ENCODE results near the gene CELF4.

CELF4 gene

DNA sequence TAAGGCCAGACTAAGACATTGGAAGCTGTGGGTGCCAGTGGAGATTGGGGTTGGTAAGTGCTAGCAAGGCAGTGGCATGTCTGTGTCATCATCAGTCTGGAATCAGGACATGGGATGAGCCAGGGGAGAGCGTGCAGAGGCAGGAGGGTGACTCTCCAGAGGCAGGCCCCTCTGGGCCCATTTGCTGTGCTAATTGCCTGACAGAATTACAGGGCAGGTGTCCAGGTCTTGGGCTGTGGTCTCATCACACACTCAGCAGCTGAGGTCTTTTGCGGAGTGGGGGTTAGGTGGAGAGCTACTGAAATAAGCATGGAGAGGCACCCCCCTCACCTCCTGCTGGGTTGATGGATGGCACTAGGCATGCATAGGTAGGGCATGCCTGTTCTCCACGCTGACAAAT, 57.4 kb downstream of the CELF4 start:
- DNase-seq (ENCODE audit: low read depth in 1 of 2, low spot score in 1 of 2) = no peak
- TF ChIP-seq, protein P1, sequence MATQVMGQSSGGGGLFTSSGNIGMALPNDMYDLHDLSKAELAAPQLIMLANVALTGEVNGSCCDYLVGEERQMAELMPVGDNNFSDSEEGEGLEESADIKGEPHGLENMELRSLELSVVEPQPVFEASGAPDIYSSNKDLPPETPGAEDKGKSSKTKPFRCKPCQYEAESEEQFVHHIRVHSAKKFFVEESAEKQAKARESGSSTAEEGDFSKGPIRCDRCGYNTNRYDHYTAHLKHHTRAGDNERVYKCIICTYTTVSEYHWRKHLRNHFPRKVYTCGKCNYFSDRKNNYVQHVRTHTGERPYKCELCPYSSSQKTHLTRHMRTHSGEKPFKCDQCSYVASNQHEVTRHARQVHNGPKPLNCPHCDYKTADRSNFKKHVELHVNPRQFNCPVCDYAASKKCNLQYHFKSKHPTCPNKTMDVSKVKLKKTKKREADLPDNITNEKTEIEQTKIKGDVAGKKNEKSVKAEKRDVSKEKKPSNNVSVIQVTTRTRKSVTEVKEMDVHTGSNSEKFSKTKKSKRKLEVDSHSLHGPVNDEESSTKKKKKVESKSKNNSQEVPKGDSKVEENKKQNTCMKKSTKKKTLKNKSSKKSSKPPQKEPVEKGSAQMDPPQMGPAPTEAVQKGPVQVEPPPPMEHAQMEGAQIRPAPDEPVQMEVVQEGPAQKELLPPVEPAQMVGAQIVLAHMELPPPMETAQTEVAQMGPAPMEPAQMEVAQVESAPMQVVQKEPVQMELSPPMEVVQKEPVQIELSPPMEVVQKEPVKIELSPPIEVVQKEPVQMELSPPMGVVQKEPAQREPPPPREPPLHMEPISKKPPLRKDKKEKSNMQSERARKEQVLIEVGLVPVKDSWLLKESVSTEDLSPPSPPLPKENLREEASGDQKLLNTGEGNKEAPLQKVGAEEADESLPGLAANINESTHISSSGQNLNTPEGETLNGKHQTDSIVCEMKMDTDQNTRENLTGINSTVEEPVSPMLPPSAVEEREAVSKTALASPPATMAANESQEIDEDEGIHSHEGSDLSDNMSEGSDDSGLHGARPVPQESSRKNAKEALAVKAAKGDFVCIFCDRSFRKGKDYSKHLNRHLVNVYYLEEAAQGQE (IDR thresholded peaks at IDR 0.05; ENCODE audit: insufficient replicate concordance, low read depth) = no peak
- no peak for TF ChIP-seq GABPA (IDR thresholded peaks at IDR 0.05; ENCODE audit: low read depth)
- no peak for TF ChIP-seq SPI1 (IDR thresholded peaks at IDR 0.05; ENCODE audit: borderline replicate concordance, low read depth)
- TF ChIP-seq, protein P2, sequence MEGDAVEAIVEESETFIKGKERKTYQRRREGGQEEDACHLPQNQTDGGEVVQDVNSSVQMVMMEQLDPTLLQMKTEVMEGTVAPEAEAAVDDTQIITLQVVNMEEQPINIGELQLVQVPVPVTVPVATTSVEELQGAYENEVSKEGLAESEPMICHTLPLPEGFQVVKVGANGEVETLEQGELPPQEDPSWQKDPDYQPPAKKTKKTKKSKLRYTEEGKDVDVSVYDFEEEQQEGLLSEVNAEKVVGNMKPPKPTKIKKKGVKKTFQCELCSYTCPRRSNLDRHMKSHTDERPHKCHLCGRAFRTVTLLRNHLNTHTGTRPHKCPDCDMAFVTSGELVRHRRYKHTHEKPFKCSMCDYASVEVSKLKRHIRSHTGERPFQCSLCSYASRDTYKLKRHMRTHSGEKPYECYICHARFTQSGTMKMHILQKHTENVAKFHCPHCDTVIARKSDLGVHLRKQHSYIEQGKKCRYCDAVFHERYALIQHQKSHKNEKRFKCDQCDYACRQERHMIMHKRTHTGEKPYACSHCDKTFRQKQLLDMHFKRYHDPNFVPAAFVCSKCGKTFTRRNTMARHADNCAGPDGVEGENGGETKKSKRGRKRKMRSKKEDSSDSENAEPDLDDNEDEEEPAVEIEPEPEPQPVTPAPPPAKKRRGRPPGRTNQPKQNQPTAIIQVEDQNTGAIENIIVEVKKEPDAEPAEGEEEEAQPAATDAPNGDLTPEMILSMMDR (IDR thresholded peaks at IDR 0.05; ENCODE audit: insufficient read depth, low read length) = no peak
- TF ChIP-seq POLR2AphosphoS5 (IDR thresholded peaks at IDR 0.05; ENCODE audit: low read depth) = no peak

DNA sequence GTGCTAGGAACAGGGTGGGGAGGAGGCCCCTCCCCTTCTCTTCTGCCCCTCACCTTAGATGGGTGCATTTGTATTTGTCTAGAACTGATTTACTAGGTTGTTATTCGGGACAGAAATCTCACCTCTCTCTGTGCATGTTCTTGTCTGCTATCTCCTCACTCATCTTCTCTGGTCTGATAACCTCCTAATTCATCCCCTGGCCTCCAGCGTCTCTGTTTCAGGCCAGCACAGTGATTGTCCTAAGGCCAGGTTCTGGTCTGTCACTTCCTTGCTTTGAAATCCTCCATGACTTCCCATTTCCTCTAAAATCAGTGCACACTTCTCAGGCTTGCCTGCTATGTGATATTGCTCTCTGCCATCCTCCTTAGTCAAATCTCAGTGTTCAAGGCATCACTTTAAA, 58.4 kb downstream of the CELF4 start:
- TF ChIP-seq GABPA (IDR thresholded peaks at IDR 0.05; ENCODE audit: low read depth) = no peak
- TF ChIP-seq, protein P1 (IDR thresholded peaks at IDR 0.05; ENCODE audit: insufficient replicate concordance, low read depth) = no peak
- no peak overlapping the region for H3K27ac ChIP-seq (replicated peaks)
- no peak for DNase-seq (ENCODE audit: low read depth in 1 of 2, low spot score in 1 of 2)
- no peak overlapping the region for H3K4me3 ChIP-seq (replicated peaks; ENCODE audit: insufficient read depth, low read length)
- H3K27me3 ChIP-seq (ENCODE audit: insufficient read depth, poor library complexity, severe bottlenecking) = no peaks in the 10 kb centered on the region

More for the DNA sequence above, 57.4 kb downstream of the CELF4 start:
- Histone ChIP-seq H3K27ac (replicated peaks) (no peak overlapping the region), H3K4me3 (replicated peaks; ENCODE audit: insufficient read depth, low read length) (no peak overlapping the region), H3K27me3 (ENCODE audit: insufficient read depth, poor library complexity, severe bottlenecking) (no peaks in the 10 kb centered on the region)

DNA sequence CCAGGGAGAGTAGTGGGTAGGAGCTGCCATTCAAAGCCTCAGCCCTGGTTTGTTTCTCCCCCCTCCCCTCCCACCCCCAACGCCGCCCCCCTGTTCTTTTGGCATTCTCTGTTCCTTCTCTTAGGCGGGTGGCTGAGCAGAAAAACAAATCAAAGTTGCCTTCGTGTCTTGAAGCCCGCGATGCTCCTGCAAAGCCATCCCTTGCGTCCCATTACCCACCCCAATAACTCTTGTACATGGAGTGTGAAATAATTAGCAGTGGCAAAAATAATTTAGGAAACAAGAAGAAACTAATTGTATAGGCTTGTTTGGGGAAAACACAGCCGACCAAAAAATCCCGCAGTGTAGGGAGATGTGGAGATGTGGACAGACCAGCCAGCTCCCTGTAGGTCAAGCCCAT, 59.6 kb downstream of the CELF4 start:
- Histone ChIP-seq H3K4me3 (replicated peaks; ENCODE audit: insufficient read depth, low read length) (no peak overlapping the region), H3K27ac (replicated peaks) (no peak overlapping the region), H3K27me3 (ENCODE audit: insufficient read depth, poor library complexity, severe bottlenecking) (no peaks in the 10 kb centered on the region)
- DNase-seq (ENCODE audit: low read depth in 1 of 2, low spot score in 1 of 2) = no peak
- TF ChIP-seq, protein P2 (IDR thresholded peaks at IDR 0.05; ENCODE audit: insufficient read depth, low read length) = no peak

DNA sequence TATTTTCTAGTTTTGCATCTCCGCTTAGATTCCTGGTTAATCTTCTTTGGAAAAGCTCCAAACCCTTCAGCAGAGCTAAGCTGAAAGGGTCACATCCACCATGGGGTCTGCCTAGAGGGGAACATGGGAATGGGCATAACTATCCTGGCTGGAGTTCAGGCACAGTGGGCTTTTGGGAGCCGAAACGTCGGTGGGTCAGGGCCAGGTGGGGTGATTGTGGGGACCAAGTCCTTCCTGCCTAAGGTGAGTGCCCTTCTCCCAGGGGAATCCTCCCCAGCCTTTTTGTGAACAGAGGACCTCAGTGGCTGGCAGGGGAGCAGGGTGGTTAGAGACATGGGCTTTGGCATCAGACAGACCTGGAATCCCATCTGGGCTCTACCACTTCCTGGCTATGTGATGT, 60.3 kb downstream of the CELF4 start:
- no peak for DNase-seq (ENCODE audit: low read depth in 1 of 2, low spot score in 1 of 2)
- Histone ChIP-seq H3K4me3 (replicated peaks; ENCODE audit: insufficient read depth, low read length) (no peak overlapping the region), H3K27ac (replicated peaks) (no peak overlapping the region), H3K27me3 (ENCODE audit: insufficient read depth, poor library complexity, severe bottlenecking) (no peaks in the 10 kb centered on the region)
- TF ChIP-seq, protein P2 (IDR thresholded peaks at IDR 0.05; ENCODE audit: insufficient read depth, low read length) = no peak
